ENCODE data around the gene CRYBG1.

- no peak for TF ChIP-seq CTCF (IDR thresholded peaks at IDR 0.05)
- TF ChIP-seq POLR2A (IDR thresholded peaks at IDR 0.05), result no peak
These were observed 180.4 kb downstream of the CRYBG1 start for GRCh38 chr6:106540907-106541306.
